H9 (cell line): Measurements from ENCODE around the gene MFSD2B. TPM values are rescaled to one million over a fixed set of nuclear protein-coding genes. Genes with fewer than 3 reads are reported as not detected.
"Not testable (repeated sequence)": the region's sequence is repeated elsewhere in the genome, so short reads cannot be mapped to it uniquely, and the experiment has no call there.

Experiments
- DNase-seq: peaks from one replicate; pipeline ENCODE4 v3.0.0-alpha.2; 2017
- H2AFZ ChIP-seq: one replicate; pipeline ENCODE4 v1.6.1; 2013; ENCODE audit warnings: mild to moderate bottlenecking, low read length, control low read depth, moderate library complexity
- H2AK5ac ChIP-seq: 2 replicates; pipeline ENCODE4 v1.6.1; 2013; ENCODE audit warnings: low read length, control low read depth, mixed read lengths; ENCODE audit not compliant: insufficient read length
- H2BK120ac ChIP-seq: one replicate; pipeline ENCODE4 v1.6.1; 2013; ENCODE audit warnings: low read depth, mild to moderate bottlenecking, low read length, control low read depth, inconsistent platforms; ENCODE audit not compliant: poor library complexity, severe bottlenecking
- H2BK12ac ChIP-seq: 2 replicates; pipeline ENCODE4 v1.6.1; 2013; ENCODE audit warnings: low read length, control low read depth, mixed read lengths, low read depth; ENCODE audit not compliant: insufficient read length
- H2BK15ac ChIP-seq: 2 replicates; pipeline ENCODE4 v1.6.1; 2013; ENCODE audit warnings: low read depth, low read length, control low read depth
- H2BK20ac ChIP-seq: one replicate; pipeline ENCODE4 v1.6.1; 2013; ENCODE audit warnings: low read depth, mild to moderate bottlenecking, low read length, control low read depth, inconsistent platforms; ENCODE audit not compliant: poor library complexity, severe bottlenecking
- H2BK5ac ChIP-seq: 2 replicates; pipeline ENCODE4 v1.6.1; 2013; ENCODE audit warnings: low read length, control low read depth, mixed read lengths; ENCODE audit not compliant: insufficient read length
- H3K14ac ChIP-seq: 2 replicates; pipeline ENCODE4 v1.6.1; 2013; ENCODE audit warnings: low read length, control low read depth; ENCODE audit not compliant: insufficient read depth
- H3K18ac ChIP-seq: 2 replicates; pipeline ENCODE4 v1.6.1; 2013; ENCODE audit warnings: low read depth, mild to moderate bottlenecking, mixed read lengths, low read length, control low read depth; ENCODE audit not compliant: insufficient read length
- H3K23ac ChIP-seq: 2 replicates; pipeline ENCODE4 v1.6.1; 2013; ENCODE audit warnings: low read length, control low read depth, mixed read lengths, low read depth; ENCODE audit not compliant: insufficient read length
- H3K23me2 ChIP-seq: 2 replicates; pipeline ENCODE4 v1.6.1; 2013; ENCODE audit warnings: low read depth, mild to moderate bottlenecking, mixed read lengths, low read length, control low read depth; ENCODE audit not compliant: insufficient read length, poor library complexity, severe bottlenecking
- H3K27ac ChIP-seq: 2 replicates; pipeline ENCODE4 v1.5.1; 2013; ENCODE audit warnings: low read length, control low read depth, mixed read lengths, low read depth; ENCODE audit not compliant: insufficient read length
- H3K27me3 ChIP-seq: 2 replicates; pipeline ENCODE4 v1.6.1; 2013; ENCODE audit warnings: low read length, control low read depth, inconsistent platforms; ENCODE audit not compliant: insufficient read depth
- H3K4ac ChIP-seq: 2 replicates; pipeline ENCODE4 v1.6.1; 2013; ENCODE audit warnings: low read depth, mild to moderate bottlenecking, control low read depth, inconsistent platforms, low read length, moderate library complexity
- H3K4me1 ChIP-seq: 2 replicates; pipeline ENCODE4 v1.6.1; 2013; ENCODE audit warnings: low read length, control low read depth, inconsistent platforms; ENCODE audit not compliant: insufficient read depth
- H3K4me2 ChIP-seq: 2 replicates; pipeline ENCODE4 v1.6.1; 2013; ENCODE audit warnings: low read length, control low read depth, mixed read lengths; ENCODE audit not compliant: insufficient read length, insufficient read depth
- H3K56ac ChIP-seq: 2 replicates; pipeline ENCODE4 v1.6.1; 2013; ENCODE audit warnings: low read depth, mild to moderate bottlenecking, mixed read lengths, low read length, control low read depth; ENCODE audit not compliant: insufficient read length
- H3K79me1 ChIP-seq: 2 replicates; pipeline ENCODE4 v1.6.1; 2013; ENCODE audit warnings: low read depth, mild to moderate bottlenecking, moderate library complexity, low read length, control low read depth, inconsistent platforms; ENCODE audit not compliant: insufficient read depth, poor library complexity, severe bottlenecking
- H3K79me2 ChIP-seq: 2 replicates; pipeline ENCODE4 v1.6.1; 2013; ENCODE audit warnings: low read length, control low read depth, inconsistent platforms; ENCODE audit not compliant: insufficient read depth
- H3K9ac ChIP-seq: 2 replicates; pipeline ENCODE4 v1.6.1; 2013; ENCODE audit warnings: low read length, control low read depth, mixed read lengths; ENCODE audit not compliant: insufficient read length; ENCODE audit errors: extremely low read depth
- H3K9me3 ChIP-seq: one replicate; pipeline ENCODE4 v1.6.1; 2013; ENCODE audit warnings: low read depth, low read length, inconsistent platforms; ENCODE audit not compliant: control insufficient read depth
- H3T11ph ChIP-seq: one replicate; pipeline ENCODE4 v1.6.1; 2013; ENCODE audit warnings: mild to moderate bottlenecking, low read length, control low read depth, inconsistent platforms
- H4K20me1 ChIP-seq: one replicate; pipeline ENCODE4 v1.6.1; 2013; ENCODE audit not compliant: control insufficient read depth, insufficient read length, insufficient read depth
- H4K5ac ChIP-seq: 2 replicates; pipeline ENCODE4 v1.6.1; 2013; ENCODE audit warnings: low read depth, mild to moderate bottlenecking, mixed read lengths, low read length, control low read depth; ENCODE audit not compliant: insufficient read length
- H4K8ac ChIP-seq: replicated peaks from 2 replicates; pipeline ENCODE4 v1.6.1; 2013; ENCODE audit warnings: low read length, control low read depth, mixed read lengths, low read depth; ENCODE audit not compliant: insufficient read length
- H4K91ac ChIP-seq: 2 replicates; pipeline ENCODE4 v1.6.1; 2013; ENCODE audit warnings: low read depth, mild to moderate bottlenecking, moderate library complexity, mixed read lengths, low read length, control low read depth; ENCODE audit not compliant: insufficient read length
- H3K27ac Mint-ChIP-seq, 3 experiments: 2 replicates in 2 of 3; 3 replicates in 1 of 3; pipeline ENCODE4 v1.8.0; 2020 to 2021; ENCODE audit warnings: mixed read lengths in 3 of 3, mild to moderate bottlenecking in 1 of 3, moderate library complexity in 1 of 3
- H3K27me3 Mint-ChIP-seq: 2 replicates; pipeline ENCODE4 v1.8.0; 2021; ENCODE audit warnings: low read depth, mild to moderate bottlenecking, moderate library complexity, mixed read lengths
- H3K36me3 Mint-ChIP-seq, 3 experiments: 2 replicates in 2 of 3; 3 replicates in 1 of 3; pipeline ENCODE4 v1.8.0; 2020 to 2021; ENCODE audit warnings: low read depth in 3 of 3, mixed read lengths in 3 of 3; ENCODE audit not compliant: insufficient read depth in 1 of 3
- H3K4me1 Mint-ChIP-seq, 2 experiments: 2 replicates each; pipeline ENCODE4 v1.8.0; 2020; ENCODE audit warnings: mixed read lengths in 2 of 2
- H3K4me3 Mint-ChIP-seq, 2 experiments: 2 replicates in 1 of 2; 3 replicates in 1 of 2; pipeline ENCODE4 v1.8.0; 2020 to 2021; ENCODE audit warnings: mild to moderate bottlenecking in 2 of 2, mixed read lengths in 2 of 2, moderate library complexity in 1 of 2
- H3K9me3 Mint-ChIP-seq, 2 experiments: 2 replicates in 1 of 2; 3 replicates in 1 of 2; pipeline ENCODE4 v1.8.0; 2020; ENCODE audit warnings: mild to moderate bottlenecking in 2 of 2, mixed read lengths in 2 of 2, moderate library complexity in 1 of 2
- CTCF ChIP-seq: fragments of 200-600 bp; sonication (generic); conservative IDR thresholded peaks from 3 replicates; pipeline ENCODE4 v1.8.0; 2021; ENCODE audit warnings: antibody characterized with exemption, mild to moderate bottlenecking
- WGBS: extraction: QIAGEN DNeasy Blood & Tissue Kit; methylation state at CpG from one replicate; pipeline ENCODE4 v1.1.7; 2013; ENCODE audit warnings: missing lambda C conversion rate, low lambda C conversion rate, mixed read lengths; ENCODE audit not compliant: insufficient read length; ENCODE audit errors: extremely low coverage; 5-methylcytosine and 5-hydroxymethylcytosine counted together
- total RNA-seq: library from RNA; stranded (reverse); gene quantifications from 2 replicates; pipeline ENCODE4 v1.2.1, GENCODE V29; 2021

The MFSD2B gene
- total RNA-seq, 1 experiment from 2014 or later: 1.3 TPM

GRCh38 chr2:24040511-24040910 is 30.6 kb downstream of the MFSD2B start:
- Histone ChIP-seq H3K79me1 (peaks cover 5% of the 10 kb centered on the region), H3K27ac (no peak overlapping the region), H3K23me2 (no peaks in the 10 kb centered on the region), H3K4ac (no peak overlapping the region), H3K14ac (no peak overlapping the region), H3K18ac (no peak overlapping the region), H2AK5ac (no peak overlapping the region), H2BK12ac (no peak overlapping the region), H3K9ac (no peak overlapping the region), H4K8ac (no peak overlapping the region), H3K23ac (no peak overlapping the region), H2BK20ac (no peak overlapping the region), H3K56ac (no peak overlapping the region), H4K5ac (no peak overlapping the region), H4K91ac (no peak overlapping the region), H3K4me1 (no peaks in the 10 kb centered on the region), H3K4me2 (no peak overlapping the region), H2BK15ac (no peak overlapping the region), H3T11ph (no peak overlapping the region), H2AFZ (no peak overlapping the region), H2BK120ac (no peak overlapping the region), H3K9me3 (no peaks in the 10 kb centered on the region), H2BK5ac (no peak overlapping the region), H3K27me3 (no peaks in the 10 kb centered on the region), H4K20me1 (no peaks in the 10 kb centered on the region), H3K79me2 (peaks cover 2% of the 10 kb centered on the region; the same call in 1 of the 2 replicates)
- Mint-ChIP-seq H3K9me3 (no peaks in the 10 kb centered on the region), H3K4me1 (peaks cover 2 to 3% of the 10 kb centered on the region in 2 experiments; a peak in 2 of 4 replicates), H3K36me3 (peaks cover 12 to 40% (median 39%) of the 10 kb centered on the region in 3 experiments; a peak in 6 of 7 replicates), H3K4me3 (no peak overlapping the region), H3K27ac (no peak overlapping the region), H3K27me3 (no peaks in the 10 kb centered on the region)
- no peak for TF ChIP-seq CTCF
- no CpG with 5 or more reads among the region's 4 CpGs for WGBS
- no peak for DNase-seq

GRCh38 chr2:24043133-24043532 is 33.2 kb downstream of the MFSD2B start:
- not testable (repeated sequence) for H3K9me3 ChIP-seq
- no CpG with 5 or more reads among the region's 6 CpGs for WGBS

More at GRCh38 chr2:24043133-24043532, 33.2 kb downstream of the MFSD2B start:
- H2BK12ac ChIP-seq, H3K23ac ChIP-seq, H3K4me1 ChIP-seq, H3K27me3 ChIP-seq, H3T11ph ChIP-seq, H2AK5ac ChIP-seq, H2BK120ac ChIP-seq, H3K4me3 Mint-ChIP-seq, H3K9me3 Mint-ChIP-seq, H4K8ac ChIP-seq, H2BK20ac ChIP-seq, H3K18ac ChIP-seq, H3K79me2 ChIP-seq, H3K9ac ChIP-seq, H3K27me3 Mint-ChIP-seq, H3K56ac ChIP-seq, H3K27ac Mint-ChIP-seq, H2AFZ ChIP-seq, H2BK15ac ChIP-seq, H3K4ac ChIP-seq, H3K14ac ChIP-seq, H4K20me1 ChIP-seq, H3K4me2 ChIP-seq, H3K79me1 ChIP-seq, H4K91ac ChIP-seq, H4K5ac ChIP-seq, H3K27ac ChIP-seq, H2BK5ac ChIP-seq, H3K23me2 ChIP-seq, DNase-seq: not testable (repeated sequence)
- Mint-ChIP-seq H3K4me1 (peaks cover 12 to 15% of the 10 kb centered on the region in 2 experiments), H3K36me3 (peaks cover 6 to 21% (median 20%) of the 10 kb centered on the region in 3 experiments; a peak in 6 of 7 replicates)
